IMR-90 (cell line): Measurements from ENCODE around the gene SLC35G6. TPM values are rescaled to one million over a fixed set of nuclear protein-coding genes. Genes with fewer than 3 reads are reported as not detected.

Source experiments
- ATAC-seq: fragments of 200-7000 bp; cut with Tn5 transposase; 2 replicates; pipeline ENCODE4 v1.9.1; 2020; ENCODE audit warnings: low read depth, mild to moderate bottlenecking, moderate library complexity
- BruUV-seq: library from RNA; stranded (reverse); fragments of 400-500 nt; replicated peaks from 2 replicates; lab custom pipeline; 2021; lab: Mats Ljungman, UMichigan
- CTCF ChIA-PET: fragments of 300-600 bp; formaldehyde crosslinking; extraction: SDS; loops from one replicate; lab custom pipeline; 2021; ENCODE audit warnings: antibody characterized with exemption; lab: Yijun Ruan, JAX
- POLR2A ChIA-PET: fragments of 300-600 bp; sonication (Branson Sonifier 250); formaldehyde crosslinking; loops from one replicate; lab custom pipeline; 2022; ENCODE audit warnings: antibody characterized with exemption; ENCODE audit not compliant: unreplicated experiment; lab: Charles Lee
- DNase-seq: peaks from one replicate; pipeline ENCODE4 v3.0.0; 2013
- H2AFZ ChIP-seq: replicated peaks from 2 replicates; pipeline ENCODE3; 2013; ENCODE audit warnings: low read length, mild to moderate bottlenecking; ENCODE audit not compliant: poor library complexity
- H2AK5ac ChIP-seq: 2 replicates; pipeline ENCODE4 v1.6.1; 2013; ENCODE audit warnings: low read depth, low read length, inconsistent platforms
- H2AK9ac ChIP-seq: replicated peaks from 2 replicates; pipeline ENCODE3; 2013; ENCODE audit warnings: mild to moderate bottlenecking, low read depth, low read length, moderate library complexity; ENCODE audit not compliant: poor library complexity
- H2BK120ac ChIP-seq: 2 replicates; pipeline ENCODE4 v1.6.1; 2013; ENCODE audit warnings: low read depth, low read length, inconsistent platforms
- H2BK15ac ChIP-seq: 3 replicates; pipeline ENCODE4 v1.6.1; 2013; ENCODE audit warnings: low read depth, low read length, inconsistent platforms
- H2BK20ac ChIP-seq: 2 replicates; pipeline ENCODE4 v1.6.1; 2013; ENCODE audit warnings: low read depth, mild to moderate bottlenecking, inconsistent platforms, low read length, moderate library complexity
- H2BK5ac ChIP-seq: 2 replicates; pipeline ENCODE4 v1.6.1; 2013; ENCODE audit warnings: mild to moderate bottlenecking, low read depth, low read length, inconsistent platforms; ENCODE audit not compliant: poor library complexity, severe bottlenecking
- H3K14ac ChIP-seq: replicated peaks from 2 replicates; pipeline ENCODE4 v1.6.1; 2013; ENCODE audit warnings: low read depth, low read length, inconsistent platforms
- H3K18ac ChIP-seq: 2 replicates; pipeline ENCODE4 v1.6.1; 2013; ENCODE audit warnings: low read depth, low read length, control low read depth
- H3K23ac ChIP-seq: 2 replicates; pipeline ENCODE4 v1.6.1; 2013; ENCODE audit warnings: low read depth, low read length, inconsistent platforms
- H3K27ac ChIP-seq: 2 replicates; pipeline ENCODE4 v1.5.1; 2013; ENCODE audit warnings: mild to moderate bottlenecking, control low read depth, low read length; ENCODE audit not compliant: insufficient read depth
- H3K27me3 ChIP-seq: 2 replicates; pipeline ENCODE4 v1.6.1; 2013; ENCODE audit warnings: low read length; ENCODE audit not compliant: control insufficient read depth, insufficient read depth
- H3K36me3 ChIP-seq: 2 replicates; pipeline ENCODE4 v1.6.1; 2013; ENCODE audit warnings: low read length, mixed read lengths; ENCODE audit not compliant: control insufficient read depth, insufficient read depth
- H3K4ac ChIP-seq: 2 replicates; pipeline ENCODE4 v1.6.1; 2013; ENCODE audit warnings: low read depth, low read length, inconsistent platforms
- H3K4me1 ChIP-seq: 2 replicates; pipeline ENCODE4 v1.6.1; 2013; ENCODE audit warnings: low read length, mixed read lengths; ENCODE audit not compliant: control insufficient read depth, insufficient read depth
- H3K4me2 ChIP-seq: 2 replicates; pipeline ENCODE4 v1.6.1; 2013; ENCODE audit warnings: low read depth, mild to moderate bottlenecking, control low read depth, low read length, moderate library complexity
- H3K4me3 ChIP-seq: 2 replicates; pipeline ENCODE4 v1.5.1; 2013; ENCODE audit warnings: low read depth, mild to moderate bottlenecking, control low read depth, low read length, moderate library complexity; ENCODE audit not compliant: insufficient read depth
- H3K56ac ChIP-seq: 2 replicates; pipeline ENCODE4 v1.6.1; 2013; ENCODE audit warnings: low read length, inconsistent platforms; ENCODE audit not compliant: insufficient read depth; ENCODE audit errors: extremely low read depth
- H3K79me1 ChIP-seq, 2 experiments: 2 replicates each; pipeline ENCODE4 v1.6.1; 2013; ENCODE audit warnings: low read length in 2 of 2, inconsistent platforms in 1 of 2, low read depth in 1 of 2
- H3K9ac ChIP-seq: 2 replicates; pipeline ENCODE4 v1.6.1; 2013; ENCODE audit warnings: low read depth, low read length, control low read depth
- H3K9me1 ChIP-seq: 2 replicates; pipeline ENCODE4 v1.6.1; 2013; ENCODE audit warnings: low read length, inconsistent platforms; ENCODE audit not compliant: insufficient read depth
- H3K9me3 ChIP-seq: 2 replicates; pipeline ENCODE4 v1.6.1; 2013; ENCODE audit warnings: low read length; ENCODE audit not compliant: control insufficient read depth, insufficient read depth
- H4K20me1 ChIP-seq: 2 replicates; pipeline ENCODE4 v1.6.1; 2013; ENCODE audit warnings: low read length, inconsistent platforms; ENCODE audit not compliant: insufficient read depth
- H4K5ac ChIP-seq: 2 replicates; pipeline ENCODE4 v1.6.1; 2013; ENCODE audit warnings: mild to moderate bottlenecking, low read depth, low read length, control low read depth
- H4K8ac ChIP-seq, 2 experiments: 2 replicates each; pipeline ENCODE4 v1.6.1; 2013; ENCODE audit warnings: low read depth in 2 of 2, low read length in 2 of 2, control low read depth in 1 of 2, inconsistent platforms in 1 of 2
- H4K91ac ChIP-seq: 2 replicates; pipeline ENCODE4 v1.6.1; 2013; ENCODE audit warnings: low read depth, low read length, inconsistent platforms; ENCODE audit not compliant: insufficient read depth
- CEBPB ChIP-seq: IDR thresholded peaks from 2 replicates; pipeline ENCODE4 v1.6.1; 2012; ENCODE audit warnings: low read depth, low read length, improper control_type of control experiment
- CHD1 ChIP-seq: IDR thresholded peaks from 2 replicates; pipeline ENCODE4 v1.6.1; 2012; ENCODE audit warnings: low read depth, low read length, improper control_type of control experiment
- CTCF ChIP-seq: conservative IDR thresholded peaks from 2 replicates; pipeline ENCODE4 v1.5.1; 2012; ENCODE audit warnings: mild to moderate bottlenecking, low read depth, low read length, improper control_type of control experiment
- ELK1 ChIP-seq: fragments of 150-350 bp; IDR thresholded peaks from 2 replicates; pipeline ENCODE4 v1.6.1; 2016; ENCODE audit warnings: low read depth, mild to moderate bottlenecking, low read length, moderate library complexity, borderline replicate concordance
- MAZ ChIP-seq: IDR thresholded peaks from 2 replicates; pipeline ENCODE4 v1.6.1; 2012; ENCODE audit warnings: low read depth, mild to moderate bottlenecking, low read length, improper control_type of control experiment, moderate library complexity, borderline replicate concordance
- MXI1 ChIP-seq: IDR thresholded peaks from 2 replicates; pipeline ENCODE4 v1.6.1; 2012; ENCODE audit warnings: low read depth, mild to moderate bottlenecking, low read length, moderate library complexity, borderline replicate concordance
- NFE2L2 ChIP-seq: fragments of 150-350 bp; IDR thresholded peaks from 2 replicates; pipeline ENCODE4 v1.6.1; 2016; ENCODE audit warnings: low read depth, mild to moderate bottlenecking, low read length
- POLR2A ChIP-seq: IDR thresholded peaks from 2 replicates; pipeline ENCODE4 v1.6.1; 2012; ENCODE audit warnings: mild to moderate bottlenecking, low read depth, low read length
- RFX5 ChIP-seq: IDR thresholded peaks from 2 replicates; pipeline ENCODE4 v1.8.0; 2012; ENCODE audit warnings: low read depth, mild to moderate bottlenecking, low read length, moderate library complexity
- WGBS, 2 experiments: methylation state at CpG; one replicate each; pipeline versions ENCODE4 v1.1.5 to v1.1.7; 2013; ENCODE audit warnings: missing lambda C conversion rate in 2 of 2; ENCODE audit not compliant: insufficient read length in 1 of 2; ENCODE audit errors: extremely low coverage in 2 of 2; 5-methylcytosine and 5-hydroxymethylcytosine counted together
- dilution Hi-C: fragments of 300-500 bp; cut with HindIII; formaldehyde crosslinking; loops from one replicate; pipeline ENCODE4 v1.14.3; 2018; ENCODE audit warnings: low sequenced_read_pairs; ENCODE audit not compliant: unreplicated experiment
- in situ Hi-C: fragments of 300-500 bp; cut with MboI; formaldehyde crosslinking; loops from 3 replicates; pipeline ENCODE4 v1.14.3; 2019; ENCODE audit warnings: low sequenced_read_pairs, inconsistent platforms, mixed read lengths
- intact Hi-C: fragments of 100-400 bp; cut with micrococcal nuclease; formaldehyde crosslinking; loops from 2 replicates; pipeline ENCODE4 v1.10.0; 2022
- polyA plus RNA-seq, 3 experiments: library from polyadenylated mRNA; depleted of rRNA; stranded (reverse); fragments of >200 nt; gene quantifications; 2 replicates each; pipeline ENCODE4 v1.2.3, GENCODE V29; 2012; ENCODE audit warnings: low replicate concordance in 1 of 3
- total RNA-seq: library from RNA; depleted of rRNA; stranded (reverse); fragments of >200 nt; gene quantifications from 2 replicates; pipeline ENCODE4 v1.2.3, GENCODE V29; 2012

SLC35G6 gene
- total and polyA plus RNA-seq, 2 of the 4 experiments (the other 2 are of a cell fraction), result not detected

DNA sequence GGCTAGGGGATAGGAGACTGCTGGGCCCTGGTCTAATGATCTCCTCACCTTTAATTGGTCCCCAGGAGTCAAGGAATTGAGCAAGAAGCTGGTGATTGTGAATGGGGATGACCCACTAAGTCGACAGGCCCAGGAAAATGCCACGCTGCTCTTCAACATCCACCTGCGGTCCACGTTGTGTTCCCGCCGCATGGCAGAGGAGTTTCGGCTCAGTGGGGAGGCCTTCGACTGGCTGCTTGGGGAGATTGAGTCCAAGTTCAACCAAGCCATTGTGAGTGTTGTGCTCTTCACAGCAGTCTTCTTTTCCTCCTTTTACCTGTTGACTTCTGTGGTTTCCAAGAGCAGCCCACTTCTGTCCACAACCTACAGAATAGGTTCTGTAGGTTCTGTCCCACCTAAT lies 22.3 kb downstream of the SLC35G6 start:
- Histone ChIP-seq H3K4ac (no peak overlapping the region), H3K79me1 (peaks cover 28 to 35% of the 10 kb centered on the region in 2 experiments), H2BK120ac (no peak overlapping the region), H3K9me3 (no peaks in the 10 kb centered on the region), H2BK5ac (no peak overlapping the region), H4K5ac (no peak overlapping the region), H2AK9ac (no peak overlapping the region), H3K27me3 (no peaks in the 10 kb centered on the region), H3K9ac (no peak overlapping the region), H3K4me1 (no peaks in the 10 kb centered on the region), H3K4me3 (no peak overlapping the region), H4K91ac (no peak overlapping the region), H3K23ac (no peak overlapping the region), H3K14ac (no peak overlapping the region), H3K56ac (no peak overlapping the region), H2BK15ac (no peak overlapping the region), H3K18ac (no peak overlapping the region), H4K8ac (no peak overlapping the region), H3K9me1 (peaks cover 2% of the 10 kb centered on the region; the same call in 1 of the 2 replicates), H2AK5ac (no peak overlapping the region), H3K27ac (no peak overlapping the region), H2AFZ (no peak overlapping the region), H3K36me3 (peaks cover 72% of the 10 kb centered on the region), H4K20me1 (peaks cover 9% of the 10 kb centered on the region; the same call in 1 of the 2 replicates), H2BK20ac (no peak overlapping the region), H3K4me2 (no peak overlapping the region)
- no TSS peak for BruUV-seq
- TF ChIP-seq RFX5 (no peak), CHD1 (no peak), MXI1 (no peak), CEBPB (no peak), ELK1 (no peak), MAZ (no peak), POLR2A (no peak), NFE2L2 (no peak), CTCF (no peak)
- intact Hi-C loops (no loop called here), in situ Hi-C loops (no loop called here), dilution Hi-C loops (no loop called here)
- no peak for ATAC-seq
- WGBS, 2 experiments, result no CpG with 5 or more reads among the region's 8 CpGs
- no peak for DNase-seq
- ChIA-PET POLR2A (no interaction called here), CTCF (interaction anchor here (1.2 kb wide), 1 partner anchor 11 kb away, joined by 3 read pairs; no protein-coding TSS in a partner anchor)
